ENCODE results near the gene SPATA2L.

DNA sequence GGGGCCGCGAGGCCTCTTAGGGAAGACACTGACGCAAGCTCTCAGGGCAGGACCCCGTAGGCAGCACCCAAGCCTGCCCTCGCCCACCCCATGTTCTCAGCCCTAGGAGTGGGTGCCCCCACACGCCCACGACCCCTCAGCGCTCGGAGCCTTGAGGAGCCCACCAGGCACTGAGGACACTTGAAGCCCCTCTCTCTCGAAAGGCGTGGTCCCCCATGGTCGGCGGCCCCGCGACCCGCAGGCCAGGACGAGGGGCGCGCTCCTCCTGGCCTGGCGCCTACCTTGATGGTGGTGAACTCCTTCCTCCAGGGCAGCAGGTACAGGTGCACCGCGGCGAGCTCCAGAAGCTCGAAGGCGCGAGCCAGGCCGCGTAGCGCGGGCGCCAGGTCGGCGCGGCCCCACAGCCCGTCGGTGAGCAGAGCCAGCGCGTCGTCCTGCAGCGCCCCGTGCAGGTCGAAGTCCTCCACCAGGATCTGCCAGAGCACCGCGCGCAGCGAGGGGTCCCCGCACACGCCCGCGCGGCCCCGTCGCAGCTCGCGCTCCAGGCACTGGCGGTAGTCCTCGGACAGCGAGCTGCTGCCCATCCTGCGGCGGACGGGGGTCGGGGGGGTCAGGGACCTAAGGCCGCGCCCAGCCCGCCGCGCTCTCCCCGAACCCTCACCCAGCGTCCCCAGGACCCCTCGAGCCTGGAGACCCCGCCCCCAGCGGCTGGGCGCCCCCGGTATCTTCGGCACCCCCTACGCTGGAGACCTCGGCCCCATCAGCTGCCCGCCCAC is 668 bp downstream of the SPATA2L start:
- TF ChIP-seq, protein P1, sequence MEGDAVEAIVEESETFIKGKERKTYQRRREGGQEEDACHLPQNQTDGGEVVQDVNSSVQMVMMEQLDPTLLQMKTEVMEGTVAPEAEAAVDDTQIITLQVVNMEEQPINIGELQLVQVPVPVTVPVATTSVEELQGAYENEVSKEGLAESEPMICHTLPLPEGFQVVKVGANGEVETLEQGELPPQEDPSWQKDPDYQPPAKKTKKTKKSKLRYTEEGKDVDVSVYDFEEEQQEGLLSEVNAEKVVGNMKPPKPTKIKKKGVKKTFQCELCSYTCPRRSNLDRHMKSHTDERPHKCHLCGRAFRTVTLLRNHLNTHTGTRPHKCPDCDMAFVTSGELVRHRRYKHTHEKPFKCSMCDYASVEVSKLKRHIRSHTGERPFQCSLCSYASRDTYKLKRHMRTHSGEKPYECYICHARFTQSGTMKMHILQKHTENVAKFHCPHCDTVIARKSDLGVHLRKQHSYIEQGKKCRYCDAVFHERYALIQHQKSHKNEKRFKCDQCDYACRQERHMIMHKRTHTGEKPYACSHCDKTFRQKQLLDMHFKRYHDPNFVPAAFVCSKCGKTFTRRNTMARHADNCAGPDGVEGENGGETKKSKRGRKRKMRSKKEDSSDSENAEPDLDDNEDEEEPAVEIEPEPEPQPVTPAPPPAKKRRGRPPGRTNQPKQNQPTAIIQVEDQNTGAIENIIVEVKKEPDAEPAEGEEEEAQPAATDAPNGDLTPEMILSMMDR (IDR thresholded peaks at IDR 0.05 in 8 of 11, conservative IDR thresholded peaks at IDR 0.05 in 3 of 11): peak in 3 of 11 experiments; percentile 9 to 33 (median 17)
- TF ChIP-seq POLR2AphosphoS5 (IDR thresholded peaks at IDR 0.05): no peak
